Naive B cell (primary cell): ENCODE data around the gene SIPA1. TPM values are rescaled to one million over a fixed set of nuclear protein-coding genes. Genes with fewer than 3 reads are reported as not detected.

Source experiments
- ATAC-seq, 2 donors: fragments of 150-1000 bp; cut with Tn5 transposase; 2 replicates each; pipeline ENCODE4 v1.10.0; 2021; ENCODE audit warnings: low read depth in 2 of 2, mild to moderate bottlenecking in 2 of 2, moderate library complexity in 2 of 2
- DNase-seq: peaks from one replicate; pipeline ENCODE4 v3.0.0; 2022
- H3K27ac Mint-ChIP-seq, 6 donors: one replicate each; pipeline ENCODE4 v1.8.0; 2020 to 2022; ENCODE audit warnings: mild to moderate bottlenecking in 6 of 6, mixed read lengths in 6 of 6, moderate library complexity in 5 of 6, inconsistent platforms in 2 of 6
- H3K27me3 Mint-ChIP-seq, 3 donors: one replicate each; pipeline ENCODE4 v1.8.0; 2021 to 2022; ENCODE audit warnings: mixed read lengths in 3 of 3, mild to moderate bottlenecking in 1 of 3
- H3K36me3 Mint-ChIP-seq, 2 donors: one replicate each; pipeline ENCODE4 v1.8.0; 2020 to 2022; ENCODE audit warnings: mixed read lengths in 2 of 2, inconsistent platforms in 1 of 2, mild to moderate bottlenecking in 1 of 2
- H3K4me1 Mint-ChIP-seq, 3 donors: one replicate each; pipeline ENCODE4 v1.8.0; 2020 to 2022; ENCODE audit warnings: mixed read lengths in 3 of 3, inconsistent platforms in 1 of 3, mild to moderate bottlenecking in 1 of 3, moderate library complexity in 1 of 3
- H3K4me3 Mint-ChIP-seq, 8 donors: one replicate each; pipeline ENCODE4 v1.8.0; 2020 to 2022; ENCODE audit warnings: mild to moderate bottlenecking in 8 of 8, mixed read lengths in 8 of 8, moderate library complexity in 8 of 8, inconsistent platforms in 2 of 8
- H3K9me3 Mint-ChIP-seq, 7 donors: one replicate each; pipeline ENCODE4 v1.8.0; 2020 to 2022; ENCODE audit warnings: mixed read lengths in 7 of 7, mild to moderate bottlenecking in 5 of 7, inconsistent platforms in 2 of 7, moderate library complexity in 1 of 7
- polyA plus RNA-seq, 6 donors: library from polyadenylated mRNA; unstranded; fragments of 300-500 nt; fragmentation: Illumina TruSeq; gene quantifications; one replicate each; pipeline ENCODE4 v1.2.3, GENCODE V29; 2021; ENCODE audit warnings: low read depth in 6 of 6

The SIPA1 gene
- polyA plus RNA-seq, 6 donors from 2014 or later, result 160 to 404 (median 207) TPM

DNA sequence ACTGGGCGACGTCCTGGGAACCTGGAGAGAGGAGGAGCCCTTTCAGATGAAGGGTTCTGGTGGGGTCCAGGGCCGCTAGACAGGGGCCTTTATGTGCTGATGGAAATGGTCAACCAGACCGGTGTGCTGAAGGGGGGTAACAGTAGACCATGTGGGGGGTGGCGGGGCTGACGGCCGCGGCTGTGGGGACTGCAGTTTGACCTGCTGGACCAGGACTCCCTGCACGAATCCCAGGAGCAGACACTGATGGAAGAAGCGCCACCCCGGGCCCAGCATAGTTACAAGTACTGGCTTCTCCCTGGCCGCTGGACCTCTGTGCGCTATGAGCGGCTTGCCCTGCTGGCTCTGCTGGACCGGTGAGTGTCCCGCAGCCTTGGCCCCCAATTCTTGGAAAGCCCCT is 15.9 kb upstream of the SIPA1 start:
- H3K27me3 Mint-ChIP-seq, result no peaks in the 10 kb centered on the region
- peaks cover 8 to 26% (median 23%) of the 10 kb centered on the region in 3 donors for H3K4me1 Mint-ChIP-seq
- H3K27ac Mint-ChIP-seq, result no peak overlapping the region
- DNase-seq (no peak), ATAC-seq (no peak)
- H3K9me3 Mint-ChIP-seq, result no peaks in the 10 kb centered on the region
- no peaks in the 10 kb centered on the region for H3K36me3 Mint-ChIP-seq
- H3K4me3 Mint-ChIP-seq, result no peak overlapping the region

DNA sequence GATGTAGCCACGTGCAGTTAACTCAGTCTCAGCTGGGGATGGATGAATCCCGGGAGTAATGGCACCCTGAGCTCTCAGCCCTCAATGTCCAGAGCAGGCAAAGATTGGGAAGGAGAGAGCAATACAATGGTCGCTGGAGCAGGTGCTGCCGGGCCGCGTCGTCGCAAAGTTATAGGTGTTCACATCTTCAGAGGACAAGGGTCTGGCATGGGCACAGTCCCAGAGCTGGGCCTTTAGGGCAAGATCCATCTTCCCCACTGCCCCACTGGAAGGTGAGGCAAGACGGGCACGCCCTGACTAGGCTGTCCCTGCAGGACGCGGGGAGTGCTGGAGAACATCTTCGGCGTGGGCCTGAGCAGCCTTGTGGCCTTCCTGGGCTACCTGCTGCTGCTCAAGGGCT is 14.7 kb upstream of the SIPA1 start:
- no peak for DNase-seq
- H3K9me3 Mint-ChIP-seq, result no peaks in the 10 kb centered on the region
- peaks cover 8 to 22% (median 18%) of the 10 kb centered on the region in 3 donors for H3K4me1 Mint-ChIP-seq
- no peaks in the 10 kb centered on the region for H3K27me3 Mint-ChIP-seq
- H3K4me3 Mint-ChIP-seq, result no peak overlapping the region
- H3K27ac Mint-ChIP-seq, result peak overlapping the region in 1 of 6 donors; percentile 57
- no peaks in the 10 kb centered on the region for H3K36me3 Mint-ChIP-seq
- no peak for ATAC-seq

DNA sequence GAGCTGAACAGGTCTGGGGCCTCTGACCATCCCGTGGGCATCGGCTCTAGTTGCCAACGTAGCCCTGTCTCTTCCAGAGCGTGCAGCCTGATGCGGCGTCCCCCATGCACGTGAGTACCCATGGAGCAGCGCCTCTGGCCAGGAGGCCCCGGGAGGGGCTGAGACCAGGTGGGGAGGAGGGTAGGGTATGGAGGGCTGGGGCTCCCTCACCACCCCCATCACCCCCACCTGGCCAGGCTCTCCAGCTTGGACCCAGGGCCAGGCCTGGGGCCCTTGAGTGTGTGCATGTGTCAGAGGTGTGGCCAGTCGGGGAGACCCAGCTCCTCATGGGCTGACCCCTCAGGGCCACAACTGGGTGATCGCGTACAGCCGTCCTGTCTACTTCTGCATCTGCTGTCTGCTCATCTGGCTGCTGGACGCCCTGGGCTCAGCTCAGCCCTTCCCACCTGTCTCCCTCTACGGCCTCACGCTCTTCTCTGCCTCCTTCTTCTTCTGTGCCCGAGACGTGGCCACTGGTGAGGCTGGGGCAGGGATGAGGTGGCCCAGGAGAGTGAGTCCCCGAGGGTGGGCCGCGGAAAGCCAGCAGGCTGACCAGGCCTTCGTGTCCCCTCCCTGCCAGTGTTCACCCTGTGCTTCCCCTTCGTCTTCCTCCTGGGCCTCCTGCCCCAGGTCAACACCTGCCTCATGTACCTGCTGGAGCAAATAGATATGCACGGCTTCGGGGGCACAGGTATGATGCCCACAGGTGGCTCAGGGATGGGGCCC is 13.9 kb upstream of the SIPA1 start:
- no peak for ATAC-seq
- H3K27ac Mint-ChIP-seq, result peak overlapping the region in 2 of 6 donors; percentile 56 to 57
- no peaks in the 10 kb centered on the region for H3K36me3 Mint-ChIP-seq

DNA sequence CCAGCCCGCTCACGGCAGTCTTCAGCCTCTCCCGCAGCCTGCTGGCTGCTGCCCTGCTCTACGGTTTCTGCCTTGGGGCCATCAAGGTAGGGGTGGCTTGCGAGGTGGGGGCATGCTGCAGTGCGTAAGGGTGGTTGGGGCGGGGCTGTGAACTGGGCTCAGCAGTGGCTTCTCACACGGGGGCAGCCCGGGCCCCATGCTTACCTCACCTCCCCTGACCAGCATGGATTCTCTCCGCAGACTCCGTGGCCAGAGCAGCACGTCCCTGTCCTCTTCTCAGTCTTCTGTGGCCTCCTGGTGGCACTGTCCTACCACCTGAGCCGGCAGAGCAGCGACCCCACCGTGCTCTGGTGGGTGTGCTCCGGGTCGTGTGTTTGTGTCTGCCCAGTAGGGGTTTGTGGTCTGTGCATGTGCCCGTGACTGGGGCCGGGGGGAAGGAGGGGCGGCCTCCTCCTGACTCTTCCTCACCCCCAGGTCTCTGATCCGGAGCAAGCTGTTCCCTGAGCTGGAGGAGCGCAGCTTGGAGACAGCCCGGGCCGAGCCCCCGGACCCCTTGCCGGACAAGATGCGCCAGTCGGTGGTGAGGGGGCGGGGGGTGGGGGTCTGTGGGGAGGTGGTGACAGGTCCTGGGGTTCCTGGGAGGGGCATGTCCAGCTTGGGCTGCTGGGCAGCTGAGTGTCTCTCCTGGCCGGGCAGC is 12.8 kb upstream of the SIPA1 start:
- DNase-seq (no peak), ATAC-seq (no peak)
- Mint-ChIP-seq H3K27me3 (no peaks in the 10 kb centered on the region), H3K27ac (no peak overlapping the region), H3K36me3 (no peaks in the 10 kb centered on the region), H3K4me1 (peaks cover 5 to 18% (median 17%) of the 10 kb centered on the region in 3 donors), H3K9me3 (no peaks in the 10 kb centered on the region), H3K4me3 (no peak overlapping the region)

More for the DNA sequence above, 13.9 kb upstream of the SIPA1 start:
- H3K4me1 Mint-ChIP-seq, result peaks cover 8 to 20% (median 18%) of the 10 kb centered on the region in 3 donors
- no peak for DNase-seq
- no peak overlapping the region for H3K4me3 Mint-ChIP-seq
- H3K27me3 Mint-ChIP-seq, result no peaks in the 10 kb centered on the region
- H3K9me3 Mint-ChIP-seq, result no peaks in the 10 kb centered on the region

DNA sequence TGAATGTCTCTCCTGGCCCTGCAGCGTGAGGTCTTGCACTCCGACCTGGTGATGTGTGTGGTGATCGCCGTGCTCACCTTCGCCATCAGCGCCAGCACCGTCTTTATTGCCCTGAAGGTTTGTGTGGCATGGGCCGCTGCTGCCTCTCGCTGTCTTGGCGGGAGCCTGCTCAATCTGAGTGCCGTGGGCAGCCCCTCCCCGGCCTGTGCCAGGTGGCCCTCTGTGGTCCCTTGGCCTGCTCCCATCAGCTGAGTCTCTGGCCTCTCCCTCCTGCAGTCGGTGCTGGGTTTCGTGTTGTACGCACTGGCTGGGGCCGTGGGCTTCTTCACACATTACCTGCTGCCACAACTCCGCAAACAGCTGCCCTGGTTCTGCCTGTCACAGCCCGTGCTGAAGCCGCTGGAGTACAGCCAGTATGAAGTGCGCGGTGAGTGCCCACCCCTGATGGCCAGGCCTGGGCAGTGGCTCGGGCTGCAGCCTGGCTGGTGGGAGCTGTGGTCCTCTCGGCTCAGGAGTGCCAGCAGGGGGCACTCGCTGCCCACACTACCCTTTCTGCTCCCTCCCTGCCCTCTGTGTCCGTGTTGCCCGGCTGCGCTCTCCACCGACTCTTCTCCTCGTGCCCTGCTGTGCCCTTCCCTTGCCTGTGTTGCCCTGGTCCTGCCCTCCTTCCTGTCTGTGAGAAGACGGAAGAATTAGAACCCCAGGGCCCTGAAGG is 12.1 kb upstream of the SIPA1 start:
- H3K36me3 Mint-ChIP-seq, result no peaks in the 10 kb centered on the region
- peaks cover 5 to 18% (median 17%) of the 10 kb centered on the region in 3 donors for H3K4me1 Mint-ChIP-seq
- no peaks in the 10 kb centered on the region for H3K9me3 Mint-ChIP-seq
- DNase-seq (peak; percentile 66), ATAC-seq (peak; percentile 93 to 96)
- peak overlapping the region in 5 of 6 donors; percentile 15 to 77 (median 52) for H3K27ac Mint-ChIP-seq
- no peaks in the 10 kb centered on the region for H3K27me3 Mint-ChIP-seq
- no peak overlapping the region for H3K4me3 Mint-ChIP-seq

DNA sequence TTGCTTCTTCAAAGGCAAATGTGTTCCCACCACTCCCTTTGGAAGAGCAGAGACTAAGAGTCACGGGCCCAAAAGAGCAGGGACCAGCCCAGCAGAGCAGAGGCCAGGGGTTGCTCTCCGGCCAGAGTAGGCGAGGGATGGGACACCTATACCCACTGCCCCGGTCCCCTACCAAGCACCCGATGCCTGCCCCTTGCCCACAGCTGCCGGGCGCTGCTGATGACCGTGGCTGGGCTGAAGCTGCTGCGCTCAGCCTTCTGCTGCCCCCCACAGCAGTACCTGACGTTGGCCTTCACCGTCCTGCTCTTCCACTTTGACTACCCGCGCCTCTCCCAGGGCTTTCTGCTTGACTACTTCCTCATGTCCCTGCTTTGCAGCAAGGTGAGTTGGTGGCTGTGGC is 10.7 kb upstream of the SIPA1 start:
- no peaks in the 10 kb centered on the region for H3K9me3 Mint-ChIP-seq
- no peaks in the 10 kb centered on the region for H3K27me3 Mint-ChIP-seq
- ATAC-seq (no peak), DNase-seq (no peak)
- H3K27ac Mint-ChIP-seq, result peak overlapping the region in 1 of 6 donors; percentile 79
- H3K4me3 Mint-ChIP-seq, result no peak overlapping the region
- peaks cover 9 to 14% (median 12%) of the 10 kb centered on the region in 3 donors for H3K4me1 Mint-ChIP-seq
- H3K36me3 Mint-ChIP-seq, result no peaks in the 10 kb centered on the region

DNA sequence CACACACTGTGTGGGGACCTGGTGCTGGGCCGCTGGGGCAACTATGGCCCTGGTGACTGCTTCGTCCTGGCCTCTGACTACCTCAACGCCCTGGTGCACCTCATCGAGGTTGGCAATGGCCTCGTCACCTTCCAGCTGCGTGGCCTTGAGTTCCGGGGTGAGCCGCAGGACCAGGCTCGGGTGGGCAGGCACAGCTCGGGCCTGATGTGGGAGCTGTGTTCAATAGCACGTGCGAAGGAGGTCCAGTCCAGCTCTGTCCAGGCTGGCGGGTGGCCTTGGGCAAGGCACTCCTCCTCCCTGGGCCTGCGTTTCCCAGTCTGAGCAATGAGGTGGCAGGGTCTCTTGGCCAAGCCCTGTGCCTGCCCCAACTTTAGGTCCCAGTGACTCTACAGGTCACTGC is 8.3 kb upstream of the SIPA1 start:
- Mint-ChIP-seq H3K27ac (peak overlapping the region in 1 of 6 donors; percentile 33), H3K27me3 (no peaks in the 10 kb centered on the region), H3K4me3 (no peak overlapping the region), H3K4me1 (peaks cover 15 to 20% (median 16%) of the 10 kb centered on the region in 3 donors), H3K9me3 (no peaks in the 10 kb centered on the region), H3K36me3 (no peaks in the 10 kb centered on the region)
- DNase-seq (no peak), ATAC-seq (no peak)

DNA sequence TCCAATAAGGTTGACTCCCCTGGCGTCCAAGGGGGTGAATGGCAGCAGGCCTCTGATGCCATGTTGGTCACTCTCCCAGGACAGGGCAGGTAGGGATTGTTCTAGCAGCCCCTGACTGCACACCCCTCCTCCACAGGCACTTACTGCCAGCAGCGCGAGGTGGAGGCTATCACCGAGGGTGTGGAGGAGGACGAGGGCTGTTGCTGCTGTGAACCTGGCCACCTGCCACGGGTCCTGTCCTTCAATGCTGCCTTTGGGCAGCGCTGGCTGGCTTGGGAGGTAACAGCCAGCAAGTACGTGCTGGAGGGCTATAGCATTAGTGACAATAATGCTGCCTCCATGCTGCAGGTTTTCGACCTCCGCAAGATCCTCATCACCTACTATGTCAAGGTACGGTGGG is 7.7 kb upstream of the SIPA1 start:
- Mint-ChIP-seq H3K9me3 (no peaks in the 10 kb centered on the region), H3K36me3 (no peaks in the 10 kb centered on the region)

DNA sequence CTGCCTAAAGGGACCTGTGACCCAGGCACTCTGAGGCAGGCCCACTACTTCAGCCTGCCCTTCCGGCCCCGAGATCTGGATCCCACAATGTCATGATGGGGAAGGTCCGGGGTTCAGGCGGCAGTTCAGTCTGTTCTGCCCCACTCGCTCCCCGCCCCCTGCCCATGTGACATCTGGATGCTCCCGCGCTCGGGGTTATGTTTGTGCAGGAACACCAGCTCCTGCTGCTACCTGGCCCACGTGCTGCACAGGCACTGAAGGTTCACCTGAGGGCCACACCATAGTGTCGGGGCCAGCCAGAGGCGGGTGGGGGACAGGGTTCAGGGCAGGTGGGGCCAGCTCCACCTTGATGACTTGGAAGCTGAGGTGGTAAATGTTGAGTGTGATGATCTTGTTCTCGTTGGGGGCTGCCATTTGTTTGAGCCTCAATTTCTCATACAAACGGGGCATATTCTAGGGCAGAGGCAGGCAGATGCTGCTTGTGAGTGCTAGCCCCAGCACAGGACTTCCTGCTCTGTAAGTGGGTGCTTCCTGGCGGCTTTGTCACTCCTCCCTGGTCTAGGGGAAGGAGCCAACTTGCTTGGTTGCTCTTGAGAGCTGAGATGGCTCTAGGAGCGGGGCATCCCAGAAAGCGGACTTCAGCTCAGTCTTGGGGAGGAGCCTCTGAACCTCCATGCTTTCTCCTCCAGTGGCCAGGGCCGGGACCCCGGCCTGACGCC is 4.4 kb upstream of the SIPA1 start:
- no peaks in the 10 kb centered on the region for H3K9me3 Mint-ChIP-seq
- H3K27ac Mint-ChIP-seq, result peak overlapping the region in 4 of 6 donors; percentile 28 to 86 (median 66)
- peaks cover 13 to 24% (median 17%) of the 10 kb centered on the region in 3 donors for H3K4me1 Mint-ChIP-seq
- ATAC-seq (no peak), DNase-seq (no peak)
- H3K36me3 Mint-ChIP-seq, result no peaks in the 10 kb centered on the region
- H3K4me3 Mint-ChIP-seq, result no peak overlapping the region
- H3K27me3 Mint-ChIP-seq, result no peaks in the 10 kb centered on the region

More for the DNA sequence above, 7.7 kb upstream of the SIPA1 start:
- H3K4me1 Mint-ChIP-seq, result peaks cover 15 to 19% (median 16%) of the 10 kb centered on the region in 3 donors
- no peak for DNase-seq
- H3K27ac Mint-ChIP-seq, result no peak overlapping the region
- no peak for ATAC-seq
- no peaks in the 10 kb centered on the region for H3K27me3 Mint-ChIP-seq
- no peak overlapping the region for H3K4me3 Mint-ChIP-seq

DNA sequence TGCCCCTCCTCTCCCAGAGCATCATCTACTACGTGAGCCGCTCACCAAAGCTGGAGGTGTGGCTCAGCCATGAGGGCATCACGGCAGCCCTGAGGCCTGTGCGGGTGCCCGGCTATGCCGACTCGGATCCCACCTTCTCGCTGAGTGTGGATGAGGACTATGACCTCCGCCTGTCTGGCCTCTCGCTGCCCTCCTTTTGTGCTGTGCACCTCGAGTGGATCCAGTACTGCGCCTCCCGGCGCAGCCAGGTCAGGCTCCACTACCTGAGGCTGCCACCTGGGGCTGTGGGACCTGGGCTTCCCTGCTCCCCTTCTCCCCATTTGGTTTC is 3.8 kb upstream of the SIPA1 start:
- Mint-ChIP-seq H3K4me3 (no peak overlapping the region), H3K27ac (peak overlapping the region in 2 of 6 donors; percentile 59 to 86)
- ATAC-seq, result no peak

DNA sequence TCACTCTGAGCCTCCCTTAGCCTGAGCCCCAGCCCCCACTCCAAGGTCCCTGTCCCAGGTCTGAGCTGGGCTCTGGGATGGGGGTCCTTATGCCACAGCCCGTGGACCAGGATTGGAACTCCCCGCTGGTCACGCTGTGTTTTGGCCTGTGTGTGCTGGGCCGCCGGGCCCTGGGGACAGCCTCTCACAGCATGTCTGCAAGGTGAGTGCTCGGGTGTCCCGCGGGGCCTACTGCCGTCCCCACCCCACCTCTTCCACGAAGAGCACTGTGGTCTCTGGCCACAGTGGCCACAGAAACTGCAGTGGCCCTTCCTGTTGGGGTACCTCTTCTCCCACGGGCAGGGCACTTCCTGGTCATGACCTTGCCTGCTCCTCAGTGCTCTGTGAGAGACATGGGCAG is 3.5 kb upstream of the SIPA1 start:
- Mint-ChIP-seq H3K4me3 (no peak overlapping the region), H3K27ac (no peak overlapping the region), H3K27me3 (no peaks in the 10 kb centered on the region), H3K36me3 (no peaks in the 10 kb centered on the region), H3K4me1 (peaks cover 21 to 33% (median 25%) of the 10 kb centered on the region in 3 donors), H3K9me3 (no peaks in the 10 kb centered on the region)
- no peak for DNase-seq
- ATAC-seq, result no peak

More for the DNA sequence above, 3.8 kb upstream of the SIPA1 start:
- no peak for DNase-seq
- H3K4me1 Mint-ChIP-seq, result peaks cover 18 to 29% (median 22%) of the 10 kb centered on the region in 3 donors
- no peaks in the 10 kb centered on the region for H3K9me3 Mint-ChIP-seq
- H3K36me3 Mint-ChIP-seq, result no peaks in the 10 kb centered on the region
- H3K27me3 Mint-ChIP-seq, result no peaks in the 10 kb centered on the region

DNA sequence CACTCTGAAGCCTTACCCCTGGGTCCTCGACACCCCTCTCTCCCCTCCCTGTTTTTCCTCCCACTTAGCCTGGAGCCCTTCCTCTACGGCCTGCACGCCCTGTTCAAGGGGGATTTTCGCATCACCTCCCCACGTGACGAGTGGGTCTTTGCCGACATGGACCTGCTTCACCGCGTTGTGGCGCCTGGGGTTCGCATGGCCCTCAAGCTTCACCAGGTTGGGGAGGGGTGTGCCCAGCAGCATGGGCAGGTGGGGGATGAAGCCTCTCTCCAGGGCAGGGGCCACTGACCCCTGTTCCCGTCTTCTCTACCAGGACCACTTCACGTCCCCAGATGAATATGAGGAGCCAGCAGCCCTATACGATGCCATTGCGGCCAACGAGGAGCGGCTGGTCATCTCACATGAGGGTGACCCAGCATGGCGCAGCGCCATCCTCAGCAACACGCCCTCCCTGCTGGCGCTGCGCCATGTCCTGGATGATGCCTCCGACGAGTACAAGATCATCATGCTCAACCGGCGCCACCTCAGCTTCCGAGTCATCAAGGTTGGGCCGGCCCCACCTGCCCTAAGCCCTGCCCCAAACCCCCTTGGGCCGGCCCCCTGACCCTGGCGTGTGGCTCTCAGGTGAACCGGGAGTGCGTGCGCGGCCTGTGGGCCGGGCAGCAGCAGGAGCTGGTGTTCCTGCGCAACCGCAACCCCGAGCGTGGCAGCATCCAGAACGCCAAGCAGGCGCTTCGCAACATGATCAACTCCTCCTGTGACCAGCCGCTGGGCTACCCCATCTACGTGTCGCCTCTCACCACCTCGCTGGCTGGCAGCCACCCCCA is 2.8 kb upstream of the SIPA1 start:
- no peak for ATAC-seq
- H3K4me3 Mint-ChIP-seq, result no peak overlapping the region
- no peaks in the 10 kb centered on the region for H3K36me3 Mint-ChIP-seq
- no peaks in the 10 kb centered on the region for H3K27me3 Mint-ChIP-seq
- no peaks in the 10 kb centered on the region for H3K9me3 Mint-ChIP-seq
- peaks cover 27 to 40% (median 32%) of the 10 kb centered on the region in 3 donors for H3K4me1 Mint-ChIP-seq
- H3K27ac Mint-ChIP-seq, result no peak overlapping the region
- DNase-seq, result no peak
